ENCODE data around the gene TLE7.

Gene TLE7

GRCh38 chr16:71412270-71413160 is 29.3 kb downstream of the TLE7 start:
- Mint-ChIP-seq H3K9me3 (no peaks in the 10 kb centered on the region), H3K27me3 (peaks cover 40% of the 10 kb centered on the region), H3K4me1 (peaks cover 2% of the 10 kb centered on the region), H3K27ac (no peak overlapping the region), H3K4me3 (no peak overlapping the region), H3K36me3 (ENCODE audit: low read depth) (no peaks in the 10 kb centered on the region)
- peak; percentile 57 for ATAC-seq
- DNase-seq, result peak; percentile 68

- Mint-ChIP-seq H3K4me3 (no peak overlapping the region), H3K4me1 (peaks cover 2% of the 10 kb centered on the region), H3K27me3 (peaks cover 27% of the 10 kb centered on the region)
These were observed 31.7 kb downstream of the TLE7 start for GRCh38 chr16:71410146-71410545.

DNA sequence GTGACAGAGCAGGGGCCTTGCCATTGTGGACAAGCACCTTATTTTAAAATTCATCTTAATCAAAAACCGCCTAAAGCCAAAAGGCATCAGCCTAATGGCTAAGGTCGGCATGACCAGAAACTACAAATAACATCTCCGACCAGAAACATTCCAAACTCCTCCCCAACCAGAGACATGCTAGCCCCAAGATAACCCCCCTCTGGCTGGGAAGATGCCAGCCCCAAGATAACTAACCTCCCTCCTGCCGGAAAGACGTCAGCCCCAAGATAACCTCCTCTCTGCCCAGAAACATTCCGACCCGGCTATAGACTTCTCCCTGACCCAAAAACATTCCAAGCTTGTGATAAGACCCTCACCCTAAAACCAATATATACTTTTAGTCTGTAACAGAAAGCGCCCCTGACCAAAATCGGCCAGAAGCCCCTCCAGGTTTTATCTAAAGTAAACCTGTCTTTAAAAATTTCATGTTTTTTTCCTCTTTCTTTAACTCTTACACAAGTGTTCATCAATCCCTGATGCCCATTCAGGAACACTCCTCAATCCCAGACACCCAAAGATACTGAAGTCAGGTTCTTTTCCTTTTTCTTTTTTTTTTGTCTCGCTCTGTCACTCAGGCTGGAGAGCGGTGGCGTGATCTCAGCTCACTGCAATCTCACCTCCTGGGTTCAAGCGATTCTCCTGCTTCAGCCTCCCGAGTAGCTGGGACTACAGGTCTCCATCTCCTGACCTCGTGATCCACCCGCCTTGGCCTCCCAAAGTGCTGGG is 32.7 kb downstream of the TLE7 start:
- ATAC-seq (no peak), DNase-seq (no peak)
- Mint-ChIP-seq H3K27ac (no peak overlapping the region), H3K4me3 (no peak overlapping the region), H3K36me3 (ENCODE audit: low read depth) (no peaks in the 10 kb centered on the region), H3K4me1 (peaks cover 2% of the 10 kb centered on the region), H3K27me3 (peaks cover 27% of the 10 kb centered on the region), H3K9me3 (peaks cover 3% of the 10 kb centered on the region)

More at GRCh38 chr16:71410146-71410545, 31.7 kb downstream of the TLE7 start:
- H3K9me3 Mint-ChIP-seq, result no peaks in the 10 kb centered on the region
- H3K36me3 Mint-ChIP-seq (ENCODE audit: low read depth), result no peaks in the 10 kb centered on the region
- DNase-seq (no peak), ATAC-seq (no peak)
- no peak overlapping the region for H3K27ac Mint-ChIP-seq

GRCh38 chr16:71408536-71408935 is 33.3 kb downstream of the TLE7 start:
- DNase-seq, result no peak
- Mint-ChIP-seq H3K9me3 (peaks cover 5% of the 10 kb centered on the region), H3K4me3 (no peak overlapping the region), H3K36me3 (ENCODE audit: low read depth) (no peaks in the 10 kb centered on the region), H3K4me1 (peaks cover 2% of the 10 kb centered on the region), H3K27ac (no peak overlapping the region), H3K27me3 (peaks cover 24% of the 10 kb centered on the region)
- ATAC-seq, result no peak

DNA sequence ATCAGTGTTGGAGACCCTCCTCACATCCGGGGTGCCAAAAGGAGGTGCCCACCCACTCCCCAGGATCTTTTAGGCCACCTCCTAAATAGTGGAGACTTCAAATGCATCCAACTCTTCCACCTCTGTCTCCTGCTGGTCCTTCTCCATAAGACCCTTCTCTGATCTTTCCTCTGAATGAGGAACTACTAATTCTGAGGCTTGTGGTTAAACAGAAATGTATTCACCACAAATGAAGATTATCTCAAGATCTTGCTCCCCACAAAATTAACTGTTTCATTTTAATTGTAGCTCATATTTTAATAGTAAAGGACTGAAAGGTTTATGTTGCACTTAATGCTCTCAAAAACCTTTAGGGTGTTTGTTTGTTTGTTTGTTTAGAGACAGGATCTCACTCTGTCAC is 34.1 kb downstream of the TLE7 start:
- no peak overlapping the region for H3K4me3 Mint-ChIP-seq
- H3K36me3 Mint-ChIP-seq (ENCODE audit: low read depth), result no peaks in the 10 kb centered on the region
- peaks cover 22% of the 10 kb centered on the region for H3K27me3 Mint-ChIP-seq

GRCh38 chr16:71406724-71407123 is 35.1 kb downstream of the TLE7 start:
- Mint-ChIP-seq H3K27me3 (peaks cover 21% of the 10 kb centered on the region), H3K4me1 (no peaks in the 10 kb centered on the region), H3K36me3 (ENCODE audit: low read depth) (no peaks in the 10 kb centered on the region), H3K4me3 (no peak overlapping the region), H3K9me3 (peaks cover 5% of the 10 kb centered on the region), H3K27ac (no peak overlapping the region)
- no peak for DNase-seq
- ATAC-seq, result no peak

More for the DNA sequence above, 34.1 kb downstream of the TLE7 start:
- Mint-ChIP-seq H3K27ac (no peak overlapping the region), H3K4me1 (peaks cover under 1% of the 10 kb centered on the region), H3K9me3 (peaks cover 5% of the 10 kb centered on the region)
- ATAC-seq (no peak), DNase-seq (no peak)

- Mint-ChIP-seq H3K9me3 (peaks cover 5% of the 10 kb centered on the region), H3K36me3 (ENCODE audit: low read depth) (no peaks in the 10 kb centered on the region), H3K27ac (no peak overlapping the region), H3K4me3 (no peak overlapping the region), H3K4me1 (no peaks in the 10 kb centered on the region), H3K27me3 (peaks cover 20% of the 10 kb centered on the region)
- no peak for ATAC-seq
- DNase-seq, result no peak
These were observed 35.5 kb downstream of the TLE7 start for GRCh38 chr16:71406316-71406715.

- no peak for ATAC-seq
- DNase-seq, result no peak
- Mint-ChIP-seq H3K27ac (no peak overlapping the region), H3K4me3 (no peak overlapping the region), H3K4me1 (no peaks in the 10 kb centered on the region), H3K27me3 (peaks cover 22% of the 10 kb centered on the region), H3K36me3 (ENCODE audit: low read depth) (no peaks in the 10 kb centered on the region), H3K9me3 (peaks cover 5% of the 10 kb centered on the region)
These were observed 37.5 kb downstream of the TLE7 start for GRCh38 chr16:71404364-71404763.

- H3K4me3 Mint-ChIP-seq, result no peak overlapping the region
- H3K36me3 Mint-ChIP-seq (ENCODE audit: low read depth), result no peaks in the 10 kb centered on the region
- peaks cover 11% of the 10 kb centered on the region for H3K27me3 Mint-ChIP-seq
- DNase-seq, result no peak
- H3K4me1 Mint-ChIP-seq, result no peaks in the 10 kb centered on the region
- H3K27ac Mint-ChIP-seq, result no peak overlapping the region
- H3K9me3 Mint-ChIP-seq, result peaks cover 5% of the 10 kb centered on the region
- no peak for ATAC-seq
These were observed 39.2 kb downstream of the TLE7 start for GRCh38 chr16:71402674-71403073.

DNA sequence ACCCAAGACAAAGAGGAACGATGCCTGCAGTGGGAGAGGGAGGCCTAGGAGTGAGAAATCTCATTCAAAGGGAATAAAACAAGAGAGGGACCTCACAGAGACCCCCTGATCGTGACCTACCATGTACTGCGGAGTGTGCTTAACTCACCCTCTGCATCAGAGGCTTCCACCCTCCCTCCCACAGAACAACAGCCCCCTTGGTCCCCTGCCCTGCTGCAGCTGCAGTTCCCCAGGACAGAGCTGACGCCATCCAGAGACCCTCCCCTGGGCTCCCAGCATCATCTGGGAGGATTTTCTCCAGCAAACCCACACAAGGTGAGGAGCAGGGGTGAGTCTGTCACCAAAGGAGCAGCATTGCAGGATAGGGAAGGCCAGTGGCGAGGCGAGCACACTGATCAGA is 39.8 kb downstream of the TLE7 start:
- no peaks in the 10 kb centered on the region for H3K36me3 Mint-ChIP-seq (ENCODE audit: low read depth)
- peaks cover 5% of the 10 kb centered on the region for H3K9me3 Mint-ChIP-seq
- H3K27me3 Mint-ChIP-seq, result peaks cover 12% of the 10 kb centered on the region
- no peak for ATAC-seq
- no peak for DNase-seq
- no peak overlapping the region for H3K4me3 Mint-ChIP-seq
- H3K4me1 Mint-ChIP-seq, result no peaks in the 10 kb centered on the region
- H3K27ac Mint-ChIP-seq, result no peak overlapping the region

DNA sequence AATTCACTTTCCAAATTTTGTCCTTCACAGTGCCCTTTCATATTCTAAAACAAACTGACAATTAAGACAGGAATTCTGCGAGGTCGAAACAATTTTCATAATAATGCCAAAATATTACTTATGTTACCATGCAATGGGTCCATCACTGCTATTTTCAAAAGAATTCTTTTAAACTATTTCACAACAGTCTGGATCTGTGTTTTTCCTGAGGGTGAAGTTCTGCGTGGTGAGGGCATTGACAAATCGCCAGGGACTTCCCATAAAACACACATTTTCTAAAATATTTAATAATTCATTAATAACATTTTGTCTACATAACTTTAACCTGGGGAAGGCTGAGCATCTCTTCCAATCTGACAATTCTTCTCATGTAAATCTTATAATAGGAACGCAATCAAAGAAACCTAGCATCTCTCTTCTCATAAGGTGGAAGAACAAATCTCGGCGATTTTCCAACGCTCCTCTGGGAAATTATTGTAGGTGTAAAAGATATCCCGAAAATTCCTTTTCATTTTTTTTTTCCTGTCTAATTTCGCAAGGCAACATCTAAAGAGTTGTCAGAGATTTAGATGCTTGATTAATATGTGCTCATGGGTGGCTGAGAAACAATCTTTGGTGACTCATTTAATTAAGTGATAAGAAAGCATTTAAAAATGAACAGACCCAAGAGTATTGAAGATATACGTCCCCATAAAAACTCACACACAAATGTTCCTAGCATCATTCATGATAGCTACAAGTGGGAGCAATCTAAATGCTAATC is 41.9 kb downstream of the TLE7 start:
- Mint-ChIP-seq H3K4me1 (no peaks in the 10 kb centered on the region), H3K27ac (no peak overlapping the region), H3K27me3 (peaks cover 16% of the 10 kb centered on the region), H3K9me3 (peaks cover 5% of the 10 kb centered on the region), H3K36me3 (ENCODE audit: low read depth) (no peaks in the 10 kb centered on the region), H3K4me3 (no peak overlapping the region)
- DNase-seq, result no peak
- ATAC-seq, result no peak

DNA sequence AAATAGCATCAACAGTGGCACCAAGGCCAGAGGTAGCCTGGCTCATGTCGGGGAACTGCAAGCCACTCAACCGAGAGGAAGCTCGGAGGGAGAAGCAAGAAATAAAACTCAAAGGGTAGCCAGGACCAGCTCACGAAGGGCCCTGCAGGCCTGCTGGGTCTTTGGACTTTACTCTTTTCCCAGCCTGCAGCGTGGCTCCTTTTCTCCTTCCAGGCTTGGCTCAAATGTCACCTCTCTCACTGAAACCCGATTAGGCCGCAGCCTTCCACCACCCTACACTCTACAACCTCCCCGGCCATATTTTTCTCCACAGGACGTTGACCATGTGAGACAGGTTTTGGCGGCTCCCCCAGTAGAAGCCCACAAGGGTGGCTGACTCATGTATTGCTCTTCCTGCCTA is 45.3 kb downstream of the TLE7 start:
- Mint-ChIP-seq H3K9me3 (no peaks in the 10 kb centered on the region), H3K4me3 (no peak overlapping the region), H3K27me3 (peaks cover 23% of the 10 kb centered on the region), H3K36me3 (ENCODE audit: low read depth) (no peaks in the 10 kb centered on the region), H3K4me1 (no peaks in the 10 kb centered on the region), H3K27ac (no peak overlapping the region)
- ATAC-seq (no peak), DNase-seq (no peak)

- no peaks in the 10 kb centered on the region for H3K9me3 Mint-ChIP-seq
- no peaks in the 10 kb centered on the region for H3K4me1 Mint-ChIP-seq
These were observed 52.5 kb downstream of the TLE7 start for GRCh38 chr16:71389330-71389729.

GRCh38 chr16:71387045-71387871 is 54.6 kb downstream of the TLE7 start:
- no peaks in the 10 kb centered on the region for H3K9me3 Mint-ChIP-seq
- DNase-seq, result no peak
- no peaks in the 10 kb centered on the region for H3K4me1 Mint-ChIP-seq
- peaks cover 37% of the 10 kb centered on the region for H3K27me3 Mint-ChIP-seq
- H3K27ac Mint-ChIP-seq, result no peak overlapping the region
- H3K36me3 Mint-ChIP-seq (ENCODE audit: low read depth), result no peaks in the 10 kb centered on the region
- no peak overlapping the region for H3K4me3 Mint-ChIP-seq
- ATAC-seq, result no peak

More at GRCh38 chr16:71389330-71389729, 52.5 kb downstream of the TLE7 start:
- Mint-ChIP-seq H3K36me3 (ENCODE audit: low read depth) (no peaks in the 10 kb centered on the region), H3K27ac (no peak overlapping the region), H3K27me3 (peaks cover 40% of the 10 kb centered on the region), H3K4me3 (no peak overlapping the region)
- no peak for DNase-seq
- ATAC-seq, result no peak

Measured in activated naive CD8-positive, alpha-beta T cell treated with anti-CD3 and anti-CD28 coated beads, Interleukin-2, amount 50 U/mL, for 24 hours (primary cell).